ENCODE data around the gene LTK.

Gene LTK

GRCh38 chr15:41513506-41514227, at the start of gene LTK:
LTK (minus strand) TSS chr15:41513827; CDS start chr15:41513709, 118 bp downstream.
- DNase-seq = peak; percentile 41

DNA sequence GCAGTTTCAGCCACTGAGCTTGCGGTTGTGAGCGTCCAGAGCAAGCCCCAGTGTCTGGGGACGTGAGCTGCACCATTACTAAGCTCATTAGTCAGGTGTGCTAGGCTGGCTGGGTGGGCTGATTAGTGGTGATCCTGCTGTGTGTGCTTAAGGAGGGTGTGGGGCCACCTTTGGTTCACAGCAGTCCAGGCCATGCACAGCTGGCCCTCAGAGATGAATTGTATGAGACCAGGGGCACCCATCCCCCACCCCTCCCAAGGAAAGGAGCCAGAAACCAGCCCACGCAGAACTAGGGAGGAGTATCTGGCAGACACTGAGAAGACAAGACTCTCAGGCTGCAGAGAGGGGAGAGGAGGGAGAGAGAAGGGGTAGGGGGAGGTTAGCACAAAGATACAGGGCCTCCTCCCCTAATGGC, 49.2 kb upstream of the LTK start:
- no peak for DNase-seq

GRCh38 chr15:41562244-41562643, 48.6 kb upstream of the LTK start:
- no peak for DNase-seq

DNA sequence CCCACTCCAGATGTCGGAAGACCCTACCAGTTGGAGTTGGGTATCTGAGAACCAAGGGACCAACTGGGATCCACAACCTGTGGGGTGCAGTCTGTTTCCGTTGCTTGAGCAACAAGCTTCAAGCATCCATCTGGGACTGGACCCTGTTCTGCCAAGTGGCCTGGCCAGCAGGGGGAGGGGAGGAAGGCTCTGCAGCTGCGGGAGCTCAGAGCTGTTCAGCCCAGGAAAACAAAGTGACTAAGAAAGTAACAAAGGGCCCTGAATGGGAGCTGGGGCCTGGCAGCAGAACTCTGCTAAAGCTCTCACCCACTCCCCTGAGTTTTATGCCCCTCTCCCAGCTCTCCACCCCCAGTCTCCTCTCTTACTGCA, 48.1 kb upstream of the LTK start:
- DNase-seq = no peak

- DNase-seq = no peak
Observed at GRCh38 chr15:41561104-41561776, 47.6 kb upstream of the LTK start.

DNA sequence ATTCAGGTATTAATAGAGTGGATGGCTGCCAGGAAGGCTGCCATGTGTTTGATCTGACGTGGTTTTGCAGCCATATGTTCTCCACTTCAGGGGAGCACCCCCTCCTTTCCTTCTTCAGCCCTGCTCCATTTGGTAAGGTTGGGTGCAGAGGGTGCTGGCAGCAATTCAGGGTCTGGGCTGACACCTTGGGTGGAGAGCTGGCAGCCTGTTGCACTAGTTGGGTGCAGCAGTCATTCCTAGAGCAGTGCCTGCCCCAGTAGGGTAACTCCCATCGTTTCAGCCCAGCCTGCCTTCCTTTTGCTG, 46.9 kb upstream of the LTK start:
- DNase-seq = no peak

DNA sequence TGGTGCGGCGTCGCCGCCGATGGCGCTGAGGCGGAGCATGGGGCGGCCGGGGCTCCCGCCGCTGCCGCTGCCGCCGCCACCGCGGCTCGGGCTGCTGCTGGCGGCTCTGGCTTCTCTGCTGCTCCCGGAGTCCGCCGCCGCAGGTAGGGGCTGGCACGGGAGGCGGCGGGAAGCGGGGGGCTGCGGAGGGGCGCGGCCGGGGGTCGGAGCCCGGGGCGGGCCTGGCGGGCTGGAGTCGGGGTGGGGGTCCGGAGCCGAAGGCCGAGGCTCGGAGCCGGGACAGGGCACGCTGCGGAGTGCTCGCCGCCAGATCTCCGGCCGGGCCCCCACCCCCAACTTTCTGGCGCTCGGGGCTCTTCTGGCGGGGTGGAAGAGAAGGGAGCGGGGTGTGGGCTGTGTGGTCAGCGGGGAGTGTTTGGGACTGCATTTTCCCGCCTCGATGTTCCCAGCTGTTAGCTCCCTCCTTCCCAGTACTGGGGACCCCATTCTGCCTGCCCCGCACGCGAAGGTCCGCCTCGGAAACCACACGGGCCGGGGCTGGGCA, 45.7 kb upstream of the LTK start:
- no peak for DNase-seq

DNA sequence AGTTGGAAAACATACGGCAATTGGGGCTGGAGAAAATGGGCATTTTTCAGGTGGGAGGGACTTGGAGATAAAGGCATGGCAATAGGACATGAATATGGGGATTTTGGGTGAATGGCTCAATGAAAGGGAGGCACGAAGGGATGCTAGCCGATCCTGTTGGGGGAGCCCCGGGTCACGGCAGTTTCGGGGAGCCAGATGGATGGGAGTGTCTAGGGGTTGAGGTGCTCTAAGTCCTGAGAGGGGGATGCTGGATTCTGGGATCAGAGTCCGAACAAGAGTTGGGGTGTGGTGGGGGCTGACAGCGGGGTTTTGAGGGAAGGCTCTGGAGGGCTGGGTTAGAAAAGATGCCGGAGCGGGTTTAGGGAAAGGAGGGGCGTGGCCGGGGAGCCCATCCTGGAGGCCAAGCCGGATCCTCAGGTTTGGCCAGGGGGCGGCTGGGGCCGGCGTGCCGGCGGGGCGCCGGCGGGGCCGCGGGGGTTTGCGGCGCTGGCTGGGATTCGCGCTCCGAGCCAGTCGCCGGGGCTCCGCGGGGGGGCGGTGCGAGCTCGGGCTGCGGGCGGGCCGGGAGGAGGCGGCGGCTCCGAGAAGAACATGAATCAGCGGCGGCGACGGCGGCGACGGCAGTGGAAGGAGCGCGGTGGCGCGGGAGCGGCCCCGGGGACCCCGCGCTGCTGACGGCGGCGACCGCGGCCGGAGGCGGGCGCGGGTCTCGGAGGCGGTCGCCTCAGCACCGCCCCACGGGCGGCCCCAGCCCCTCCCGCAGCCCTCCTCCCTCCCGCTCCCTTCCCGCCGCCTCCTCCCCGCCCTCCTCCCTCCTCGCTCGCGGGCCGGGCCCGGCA, 45.0 kb upstream of the LTK start, which contains the start of gene TYRO3:
TYRO3 (plus strand) TSS at position 813 of the 839 bp plus-strand sequence. CDS start 46 bp downstream, outside the sequence.
- peak; percentile 81 for DNase-seq

GRCh38 chr15:41557673-41558399, 44.2 kb upstream of the LTK start:
- DNase-seq = peak; percentile 78

- DNase-seq = no peak
Observed at GRCh38 chr15:41556677-41557076, 43.0 kb upstream of the LTK start.

- DNase-seq = no peak
Observed at GRCh38 chr15:41554915-41555314, 41.3 kb upstream of the LTK start.

DNA sequence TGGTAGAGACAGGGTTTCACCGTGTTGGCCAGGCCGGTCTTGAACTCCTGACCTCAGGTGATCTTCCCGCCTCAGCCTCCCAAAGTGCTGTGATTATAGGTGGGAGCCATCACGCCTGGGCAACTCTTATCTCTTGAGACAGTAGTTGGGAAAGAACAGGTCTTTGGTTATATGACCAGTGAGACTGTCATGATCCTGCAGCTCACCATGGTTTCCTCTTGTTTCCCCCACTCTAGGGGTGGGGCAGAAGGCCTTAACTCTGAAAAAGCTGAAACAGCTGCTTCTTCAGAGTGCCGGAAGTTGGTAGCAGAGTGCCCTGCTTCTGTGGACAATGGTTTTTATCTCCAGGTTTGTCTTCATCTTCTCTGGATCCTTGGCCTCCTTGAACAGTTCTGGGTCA, 40.7 kb upstream of the LTK start:
- no peak for DNase-seq

DNA sequence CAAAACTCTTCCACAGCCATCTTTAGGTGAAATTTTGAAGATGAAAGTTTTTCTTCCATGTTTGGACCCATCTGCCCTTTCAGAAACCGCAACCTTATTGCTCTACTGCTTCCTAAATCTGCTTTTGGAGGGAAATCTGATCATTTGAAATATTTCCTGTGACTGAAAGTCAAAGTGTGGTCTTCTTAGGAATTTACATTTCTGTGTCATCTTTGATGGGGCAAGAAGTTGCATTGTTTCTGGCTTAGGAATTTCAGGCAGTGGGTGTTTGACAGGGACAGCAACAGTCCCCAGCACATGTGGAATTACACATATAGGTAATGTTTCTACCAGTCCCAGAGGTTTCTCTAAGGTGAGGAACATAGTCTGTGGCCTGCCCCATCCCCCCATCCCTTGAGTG, 40.1 kb upstream of the LTK start:
- DNase-seq = no peak

DNA sequence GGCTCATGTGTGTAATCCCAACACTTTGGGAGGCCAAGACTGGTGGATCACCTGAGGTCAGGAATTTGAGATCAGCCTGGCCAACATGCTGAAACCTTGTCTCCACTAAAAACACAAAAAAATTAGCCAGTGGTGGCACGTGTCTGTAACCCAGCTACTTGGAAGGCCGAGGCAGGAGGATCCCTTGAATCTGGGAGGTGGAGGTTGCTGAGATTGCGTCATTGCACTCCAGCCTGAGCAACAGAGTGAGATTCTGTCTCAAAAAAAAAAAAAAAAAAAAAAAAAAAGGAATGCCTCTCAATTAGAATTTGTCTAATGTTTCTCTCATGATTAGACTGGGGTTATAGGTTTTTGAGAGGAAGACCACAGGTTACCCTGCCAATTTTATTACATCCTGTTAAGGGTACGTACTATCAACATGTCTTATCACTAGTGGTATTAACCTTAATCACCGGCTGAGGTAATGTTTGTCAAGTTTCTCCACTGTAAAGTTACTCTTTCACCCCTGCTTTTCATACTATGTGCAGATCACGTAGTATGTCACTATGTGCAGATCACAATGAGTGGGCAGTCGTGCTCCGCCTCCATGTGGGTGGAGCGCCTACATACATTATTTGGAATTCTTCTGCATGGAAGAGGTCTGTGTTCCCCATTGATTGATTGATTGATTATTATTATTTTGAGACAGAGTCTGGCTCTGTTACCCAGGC, 36.6 kb upstream of the LTK start:
- DNase-seq = no peak

DNA sequence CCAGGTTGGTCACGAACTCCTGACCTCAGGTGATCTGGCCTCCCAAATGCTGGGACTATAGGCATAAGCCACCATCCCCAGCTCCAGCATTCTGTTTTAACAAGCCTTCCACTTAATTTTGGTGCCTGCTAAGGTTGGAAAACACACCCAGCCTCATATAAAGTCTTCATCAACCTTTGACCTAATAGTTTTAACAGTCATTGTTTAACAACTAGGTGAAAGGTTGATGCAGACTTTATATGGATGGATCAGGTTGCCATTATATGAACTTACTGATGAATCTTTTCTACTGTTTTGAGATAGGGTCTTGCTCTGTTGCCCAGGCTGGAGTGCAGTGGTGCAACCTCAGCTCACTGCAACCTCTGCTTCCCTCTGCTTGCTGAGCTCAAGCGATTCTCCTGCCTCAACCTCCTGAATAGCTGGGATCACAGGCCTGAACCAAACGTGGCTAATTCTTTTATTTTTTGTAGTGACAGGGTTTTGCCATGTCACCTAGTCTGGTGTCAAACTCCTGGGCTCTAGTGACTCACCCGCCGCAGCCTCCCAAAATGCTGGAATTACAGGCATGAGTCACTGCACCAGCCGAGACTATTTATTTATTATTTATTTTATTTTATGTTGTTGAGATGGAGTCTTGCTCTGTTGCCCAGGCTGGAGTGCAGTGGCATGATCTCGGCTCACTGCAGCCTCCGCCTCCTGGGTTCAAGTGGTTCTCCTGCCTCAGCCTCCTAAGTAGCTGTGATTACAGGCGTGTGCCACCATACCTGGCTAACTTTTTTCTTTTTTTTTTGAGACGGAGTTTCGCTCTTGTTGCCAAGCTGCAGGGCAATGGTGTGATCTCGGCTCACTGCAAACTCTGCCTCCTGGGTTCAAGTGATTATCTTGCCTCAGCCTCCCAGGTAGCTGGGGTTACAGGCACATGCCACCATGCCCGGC, 33.5 kb upstream of the LTK start:
- DNase-seq = no peak

DNA sequence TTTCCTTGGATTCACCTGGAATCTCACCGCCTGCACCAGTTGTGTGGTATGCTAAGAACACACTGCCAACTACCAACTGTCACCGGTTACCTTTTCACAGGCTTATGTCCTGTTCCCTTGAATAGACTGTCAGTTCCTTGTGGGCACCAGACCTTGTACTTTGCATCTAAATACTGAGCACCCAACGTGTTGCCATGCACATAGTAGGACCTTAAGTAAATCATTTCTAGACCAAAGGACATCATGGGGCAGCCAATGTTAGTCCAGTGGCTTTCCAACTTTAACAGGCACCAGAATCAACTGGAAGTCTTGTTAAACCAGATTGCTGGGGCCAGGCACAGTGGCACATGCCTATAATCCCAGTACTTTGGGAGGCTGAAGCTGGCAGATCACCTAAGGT, 31.6 kb upstream of the LTK start:
- DNase-seq = no peak

DNA sequence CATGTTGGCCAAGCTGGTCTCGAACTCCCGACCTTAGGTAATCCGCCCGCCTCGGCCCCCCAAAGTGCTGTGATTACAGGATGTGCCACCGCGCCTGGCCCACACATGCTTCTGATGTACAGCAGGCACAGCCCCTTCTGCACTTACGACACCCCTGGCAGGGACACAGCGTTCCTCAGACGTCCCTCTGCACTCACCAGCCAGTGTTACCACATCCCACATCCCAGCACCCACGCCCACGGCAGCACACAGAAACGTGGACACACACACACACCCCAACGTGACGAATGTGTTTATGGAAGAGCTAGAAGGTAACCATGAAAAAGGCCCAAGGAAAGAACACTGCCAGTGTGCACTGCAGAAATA, 31.0 kb upstream of the LTK start:
- peak; percentile 41 for DNase-seq

GRCh38 chr15:41543521-41543870, 29.9 kb upstream of the LTK start:
- no peak for DNase-seq

DNA sequence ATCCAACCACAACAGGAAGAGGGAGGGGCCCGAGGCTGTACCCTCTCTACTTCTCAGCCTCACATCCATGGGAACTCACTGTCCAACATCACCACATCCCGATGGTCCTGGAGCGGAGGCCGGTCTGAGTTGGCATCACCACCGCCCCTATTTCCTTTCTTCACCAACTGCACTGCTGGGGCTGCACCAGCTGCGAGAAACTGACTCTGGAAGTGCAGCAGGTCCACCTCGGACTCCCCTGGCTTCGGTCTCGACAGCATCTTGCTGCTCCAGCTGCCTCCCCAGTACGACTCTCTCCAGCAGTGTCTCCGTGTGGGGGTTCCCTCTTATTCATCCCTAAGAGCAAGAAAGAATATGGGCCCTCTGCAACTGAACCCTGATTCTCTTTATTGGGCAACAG, 23.2 kb upstream of the LTK start:
- DNase-seq = no peak

DNA sequence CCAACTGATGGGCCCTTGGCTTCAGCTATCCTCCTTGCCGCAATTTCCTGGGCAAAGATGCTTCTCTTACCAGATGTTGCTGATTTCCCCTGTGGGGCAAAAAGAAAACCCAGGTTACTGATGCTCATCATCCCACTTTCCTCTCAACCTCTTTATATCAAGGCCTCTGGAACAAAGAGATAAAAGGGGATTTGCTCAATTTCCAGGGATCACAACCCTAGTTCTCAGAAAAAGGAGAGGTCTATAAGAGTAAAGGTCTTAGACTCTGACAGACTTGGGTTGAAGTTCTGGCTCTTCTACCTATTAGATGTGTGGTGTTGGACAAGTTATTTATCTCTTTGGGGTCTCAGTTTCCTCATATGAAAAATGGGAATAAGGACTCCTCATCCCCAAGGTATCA, 21.9 kb upstream of the LTK start:
- DNase-seq = no peak

DNA sequence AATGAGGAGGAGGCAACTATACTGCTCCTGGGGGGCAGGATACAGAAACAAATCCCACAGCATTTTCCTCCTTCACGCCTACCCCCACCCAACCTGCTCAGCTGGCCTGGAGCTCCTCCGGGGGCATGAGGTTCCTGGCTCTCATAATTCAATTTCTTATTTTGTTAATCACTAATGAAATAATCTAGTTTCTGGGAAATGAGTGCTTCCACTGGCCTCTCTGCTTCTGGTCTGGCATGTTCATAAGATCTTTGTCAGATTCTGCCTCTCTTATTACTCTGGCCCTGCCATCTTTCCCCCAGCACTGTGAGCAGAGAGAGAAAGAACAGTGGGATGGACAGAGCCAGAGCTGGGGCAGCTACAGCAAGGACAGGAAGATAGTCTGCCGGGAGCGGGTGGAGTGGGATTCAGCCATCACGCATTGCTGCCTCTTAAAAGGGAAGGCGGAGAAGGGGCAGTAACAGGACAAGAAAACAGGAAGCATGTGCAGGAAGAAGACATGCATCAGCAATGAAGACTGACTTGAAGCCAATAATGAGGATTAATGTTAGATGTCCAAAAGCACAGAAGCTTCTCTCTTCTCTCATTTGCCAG, 16.8 kb upstream of the LTK start:
- no peak for DNase-seq
